Nephron (organoid): ENCODE results near the gene KCNH3.

Experiments used
- H3K27ac Mint-ChIP-seq, 3 experiments: 2 replicates each; pipeline ENCODE4 v1.8.0; 2020; ENCODE audit warnings: mixed read lengths in 3 of 3, mild to moderate bottlenecking in 2 of 3, moderate library complexity in 1 of 3
- H3K27me3 Mint-ChIP-seq: 2 replicates; pipeline ENCODE4 v1.8.0; 2021; ENCODE audit warnings: low read depth, mild to moderate bottlenecking, moderate library complexity, mixed read lengths
- H3K36me3 Mint-ChIP-seq: 2 replicates; pipeline ENCODE4 v1.8.0; 2020; ENCODE audit warnings: low read depth, mixed read lengths
- H3K4me1 Mint-ChIP-seq: 2 replicates; pipeline ENCODE4 v1.8.0; 2020; ENCODE audit warnings: mixed read lengths
- H3K4me3 Mint-ChIP-seq, 3 experiments: 2 replicates each; pipeline ENCODE4 v1.8.0; 2020; ENCODE audit warnings: mild to moderate bottlenecking in 3 of 3, mixed read lengths in 3 of 3, moderate library complexity in 2 of 3
- H3K9me3 Mint-ChIP-seq: 2 replicates; pipeline ENCODE4 v1.8.0; 2020; ENCODE audit warnings: mixed read lengths
- TF ChIP-seq, protein P1 (sequence below), 3 experiments: fragments of 200-600 bp; sonication (generic); IDR thresholded peaks; one replicate each; pipeline ENCODE4 v1.5.0; 2021; ENCODE audit warnings: antibody characterized with exemption in 3 of 3; ENCODE audit not compliant: unreplicated experiment in 3 of 3

KCNH3 gene

DNA sequence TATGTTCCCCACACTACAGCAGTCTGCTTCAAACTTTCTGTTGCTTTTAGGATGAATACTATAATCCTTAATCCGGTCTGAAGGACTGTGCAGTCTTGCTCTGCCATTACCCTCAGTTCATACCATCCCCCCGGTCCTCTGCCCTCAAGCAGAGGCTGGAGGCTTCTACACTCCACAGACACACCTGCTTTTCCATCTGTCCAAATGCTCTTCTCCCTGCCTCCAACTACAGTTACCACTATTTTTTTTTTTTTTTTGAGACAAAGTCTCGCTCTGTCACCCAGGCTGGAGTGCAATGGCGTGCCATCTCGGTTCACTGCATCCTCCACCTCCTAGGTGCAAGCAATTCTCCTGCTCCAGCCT lies 19.3 kb upstream of the KCNH3 start:
- Mint-ChIP-seq H3K4me3 (no peak overlapping the region), H3K4me1 (peaks cover 5% of the 10 kb centered on the region), H3K27me3 (no peaks in the 10 kb centered on the region), H3K27ac (no peak overlapping the region), H3K9me3 (no peaks in the 10 kb centered on the region), H3K36me3 (peaks cover 40% of the 10 kb centered on the region)
- TF ChIP-seq, protein P1, sequence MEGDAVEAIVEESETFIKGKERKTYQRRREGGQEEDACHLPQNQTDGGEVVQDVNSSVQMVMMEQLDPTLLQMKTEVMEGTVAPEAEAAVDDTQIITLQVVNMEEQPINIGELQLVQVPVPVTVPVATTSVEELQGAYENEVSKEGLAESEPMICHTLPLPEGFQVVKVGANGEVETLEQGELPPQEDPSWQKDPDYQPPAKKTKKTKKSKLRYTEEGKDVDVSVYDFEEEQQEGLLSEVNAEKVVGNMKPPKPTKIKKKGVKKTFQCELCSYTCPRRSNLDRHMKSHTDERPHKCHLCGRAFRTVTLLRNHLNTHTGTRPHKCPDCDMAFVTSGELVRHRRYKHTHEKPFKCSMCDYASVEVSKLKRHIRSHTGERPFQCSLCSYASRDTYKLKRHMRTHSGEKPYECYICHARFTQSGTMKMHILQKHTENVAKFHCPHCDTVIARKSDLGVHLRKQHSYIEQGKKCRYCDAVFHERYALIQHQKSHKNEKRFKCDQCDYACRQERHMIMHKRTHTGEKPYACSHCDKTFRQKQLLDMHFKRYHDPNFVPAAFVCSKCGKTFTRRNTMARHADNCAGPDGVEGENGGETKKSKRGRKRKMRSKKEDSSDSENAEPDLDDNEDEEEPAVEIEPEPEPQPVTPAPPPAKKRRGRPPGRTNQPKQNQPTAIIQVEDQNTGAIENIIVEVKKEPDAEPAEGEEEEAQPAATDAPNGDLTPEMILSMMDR (IDR thresholded peaks at IDR 0.05; ENCODE audit: unreplicated experiment in 3 of 3) = no peak

DNA sequence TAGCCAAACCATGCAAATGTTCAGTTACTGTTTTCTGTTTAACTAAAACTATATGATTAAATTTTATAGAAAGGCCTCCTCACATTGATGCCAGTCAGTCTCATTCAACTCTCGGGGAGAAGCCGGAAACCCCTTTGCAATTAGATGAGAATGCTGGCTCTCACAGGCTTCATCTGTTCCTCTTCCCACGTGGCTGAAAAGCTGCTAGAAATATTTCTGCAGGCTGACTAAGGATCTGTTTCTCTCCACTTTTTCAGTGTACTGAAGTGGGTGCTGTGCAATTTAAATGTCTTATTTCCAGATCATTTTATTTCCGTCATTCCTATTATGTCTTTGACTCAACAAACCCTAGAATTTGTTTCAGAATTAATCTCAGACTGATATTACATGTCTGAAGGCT lies 17.4 kb upstream of the KCNH3 start:
- TF ChIP-seq, protein P1 (IDR thresholded peaks at IDR 0.05; ENCODE audit: unreplicated experiment in 3 of 3) = no peak
- peaks cover 53% of the 10 kb centered on the region for H3K36me3 Mint-ChIP-seq
- peaks cover 5% of the 10 kb centered on the region for H3K4me1 Mint-ChIP-seq
- peak overlapping the region in 2 of 3 experiments; percentile 55 to 78 for H3K27ac Mint-ChIP-seq
- no peak overlapping the region for H3K4me3 Mint-ChIP-seq
- H3K27me3 Mint-ChIP-seq = no peaks in the 10 kb centered on the region
- no peaks in the 10 kb centered on the region for H3K9me3 Mint-ChIP-seq

DNA sequence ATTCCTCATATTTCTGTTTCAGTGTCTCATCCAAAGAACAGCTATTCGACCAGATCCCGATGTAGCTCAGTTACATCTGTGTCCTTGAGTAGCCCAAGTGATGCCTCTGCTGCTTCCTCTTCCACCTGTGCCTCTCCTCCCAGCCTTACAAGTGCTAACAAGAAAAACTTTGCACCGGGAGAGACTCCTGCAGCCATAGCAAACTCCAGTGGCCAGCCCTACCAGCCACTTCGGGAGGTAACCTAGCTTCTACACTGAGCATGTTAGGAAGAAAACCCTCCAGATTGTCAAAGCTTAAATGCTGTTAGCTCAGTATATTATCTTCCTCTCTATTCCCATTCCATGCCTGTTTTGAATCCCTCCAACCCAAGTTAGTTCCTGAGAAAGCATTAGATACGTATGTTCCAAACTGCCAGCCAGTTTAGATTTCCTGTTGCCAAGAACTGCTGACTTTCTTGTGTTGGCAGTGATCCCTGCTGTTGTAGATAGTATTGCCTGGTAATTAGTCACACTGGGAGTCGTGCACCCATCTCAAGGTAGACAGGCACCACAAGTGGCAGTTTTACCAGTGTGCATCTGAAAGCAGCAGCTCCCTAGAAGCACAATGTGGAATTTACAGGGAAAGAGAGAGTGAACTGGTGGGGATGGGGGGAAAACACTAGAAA lies 14.0 kb upstream of the KCNH3 start:
- H3K4me3 Mint-ChIP-seq = no peak overlapping the region
- H3K36me3 Mint-ChIP-seq = peaks cover 59% of the 10 kb centered on the region
- no peaks in the 10 kb centered on the region for H3K9me3 Mint-ChIP-seq
- peaks cover 14% of the 10 kb centered on the region for H3K4me1 Mint-ChIP-seq
- TF ChIP-seq, protein P1 (IDR thresholded peaks at IDR 0.05; ENCODE audit: unreplicated experiment in 3 of 3) = no peak
- H3K27me3 Mint-ChIP-seq = no peaks in the 10 kb centered on the region
- no peak overlapping the region for H3K27ac Mint-ChIP-seq

DNA sequence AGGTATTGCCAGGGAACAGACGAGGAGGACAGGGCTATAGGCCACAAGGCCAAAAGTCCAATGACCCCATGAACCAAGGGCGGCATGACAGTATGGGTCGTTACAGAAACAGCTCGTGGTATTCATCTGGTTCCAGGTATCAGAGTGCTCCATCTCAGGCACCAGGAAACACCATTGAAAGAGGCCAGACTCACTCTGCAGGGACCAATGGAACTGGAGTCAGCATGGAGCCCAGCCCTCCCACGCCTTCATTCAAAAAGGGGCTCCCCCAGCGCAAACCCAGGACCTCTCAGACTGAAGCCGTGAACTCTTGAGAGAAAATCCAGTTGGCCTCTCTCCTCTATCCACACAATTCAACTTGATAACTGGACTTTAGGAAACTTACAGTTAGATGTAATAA lies 12.9 kb upstream of the KCNH3 start:
- TF ChIP-seq, protein P1 (IDR thresholded peaks at IDR 0.05; ENCODE audit: unreplicated experiment in 3 of 3) = no peak
- no peaks in the 10 kb centered on the region for H3K9me3 Mint-ChIP-seq
- peaks cover 58% of the 10 kb centered on the region for H3K36me3 Mint-ChIP-seq
- no peak overlapping the region for H3K4me3 Mint-ChIP-seq
- H3K27ac Mint-ChIP-seq = peak overlapping the region in 2 of 3 experiments; percentile 52 to 67
- peaks cover 14% of the 10 kb centered on the region for H3K4me1 Mint-ChIP-seq
- H3K27me3 Mint-ChIP-seq = no peaks in the 10 kb centered on the region

DNA sequence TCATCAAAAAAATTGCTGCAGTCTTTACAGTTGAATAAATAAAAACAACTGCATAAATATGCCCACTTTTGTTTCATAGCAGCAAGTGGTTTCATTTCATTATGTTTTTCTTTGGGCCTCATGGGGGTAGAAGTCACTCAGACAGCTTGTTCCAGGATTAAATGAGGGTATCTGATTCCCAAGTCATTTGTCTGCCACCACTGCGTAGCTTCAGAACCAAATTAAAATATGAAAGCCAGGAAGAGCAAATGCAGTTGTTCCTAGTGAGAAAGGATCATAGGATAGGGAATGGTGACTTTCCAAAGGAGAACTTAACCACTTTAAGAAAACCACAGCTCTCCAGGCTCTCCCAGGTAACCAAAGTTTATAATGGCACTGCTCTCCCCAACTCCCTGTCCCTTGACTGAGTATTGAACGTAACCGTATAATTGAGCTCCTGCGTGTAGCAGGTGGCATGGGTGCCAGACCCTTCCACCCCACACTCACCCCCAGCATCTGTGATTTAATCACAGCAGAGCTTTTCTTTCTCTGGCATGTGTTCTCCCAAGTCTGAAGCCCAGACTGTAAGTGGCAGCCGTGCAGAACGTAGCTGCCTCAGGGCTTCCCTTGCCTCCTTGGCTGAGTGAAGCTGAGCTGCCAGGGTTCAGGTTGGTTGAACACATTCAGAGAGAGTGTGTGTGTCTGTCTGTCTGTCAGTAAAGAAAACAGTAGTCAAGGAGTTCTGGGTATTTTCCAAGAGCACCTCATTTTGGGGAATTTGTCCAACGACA lies 11.3 kb upstream of the KCNH3 start:
- Mint-ChIP-seq H3K27ac (peak overlapping the region; percentile 87 to 95 (median 90)), H3K27me3 (no peaks in the 10 kb centered on the region), H3K36me3 (peaks cover 45% of the 10 kb centered on the region), H3K4me3 (no peak overlapping the region), H3K4me1 (peaks cover 9% of the 10 kb centered on the region), H3K9me3 (no peaks in the 10 kb centered on the region)
- TF ChIP-seq, protein P1 (IDR thresholded peaks at IDR 0.05; ENCODE audit: unreplicated experiment in 3 of 3) = no peak
